Measurements from ENCODE around the gene CLSTN2. TPM values are rescaled to one million over a fixed set of nuclear protein-coding genes. Genes with fewer than 3 reads are reported as not detected.

CLSTN2 gene
- total RNA-seq, 1 donor from 2014 or later = not detected

DNA sequence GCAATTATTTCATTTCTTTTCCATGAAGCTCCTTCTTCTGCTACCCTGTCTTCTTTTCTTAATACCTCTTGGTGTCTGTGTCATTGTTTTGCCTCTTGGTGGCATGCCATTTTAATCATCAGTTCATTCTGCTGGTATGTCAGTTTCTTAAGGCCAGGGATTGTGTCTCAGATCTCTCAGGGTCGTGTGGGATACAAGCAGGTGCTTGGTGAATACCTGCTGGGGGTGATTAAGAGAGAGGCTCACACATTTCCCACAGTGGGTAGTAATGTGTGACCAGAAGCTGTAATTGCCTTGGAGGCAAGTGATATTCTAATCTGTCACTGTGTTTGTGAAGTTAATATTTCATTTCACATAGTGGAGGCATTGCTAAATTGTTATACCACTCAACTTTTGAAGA lies 381.5 kb downstream of the CLSTN2 start:
- no peaks in the 10 kb centered on the region for H3K9me3 Mint-ChIP-seq
- no peak overlapping the region for H3K4me3 Mint-ChIP-seq
- intact Hi-C loops (cut with micrococcal nuclease) = no loop called here
- no peaks in the 10 kb centered on the region for H3K36me3 Mint-ChIP-seq (ENCODE audit: low read depth)
- H3K4me1 Mint-ChIP-seq = no peaks in the 10 kb centered on the region
- H3K27ac Mint-ChIP-seq = no peak overlapping the region
- no peak for DNase-seq
- peaks cover 1% of the 10 kb centered on the region for H3K27me3 Mint-ChIP-seq

DNA sequence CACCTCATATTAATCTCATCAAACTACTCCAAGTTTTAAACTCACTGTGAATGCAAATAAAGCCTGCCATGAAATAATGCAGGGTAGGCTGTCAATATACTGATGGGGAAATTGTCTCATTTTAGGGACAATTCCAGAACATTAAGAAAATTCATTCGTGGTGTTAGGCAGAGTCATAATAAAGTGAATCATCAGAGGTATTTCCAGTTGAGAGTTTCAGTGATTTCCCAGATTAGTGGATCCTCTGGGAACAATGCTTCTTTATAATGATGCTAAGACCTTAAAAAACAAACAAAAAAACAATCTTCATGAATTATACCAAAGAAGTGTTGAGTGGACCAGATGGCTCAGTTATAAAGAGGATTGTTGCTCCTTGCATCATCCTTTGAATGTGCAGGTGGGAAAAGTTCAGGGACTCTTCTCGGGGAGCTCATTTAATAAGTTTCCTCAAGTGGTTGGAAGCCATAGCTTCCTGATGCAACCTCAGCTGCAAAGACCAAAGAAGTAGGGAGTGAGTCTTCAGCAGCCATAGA lies 381.9 kb downstream of the CLSTN2 start:
- Mint-ChIP-seq H3K27ac (no peak overlapping the region), H3K4me1 (no peaks in the 10 kb centered on the region), H3K27me3 (peaks cover 1% of the 10 kb centered on the region), H3K9me3 (no peaks in the 10 kb centered on the region), H3K4me3 (no peak overlapping the region), H3K36me3 (ENCODE audit: low read depth) (no peaks in the 10 kb centered on the region)
- DNase-seq = no peak
- intact Hi-C loops (cut with micrococcal nuclease) = no loop called here

DNA sequence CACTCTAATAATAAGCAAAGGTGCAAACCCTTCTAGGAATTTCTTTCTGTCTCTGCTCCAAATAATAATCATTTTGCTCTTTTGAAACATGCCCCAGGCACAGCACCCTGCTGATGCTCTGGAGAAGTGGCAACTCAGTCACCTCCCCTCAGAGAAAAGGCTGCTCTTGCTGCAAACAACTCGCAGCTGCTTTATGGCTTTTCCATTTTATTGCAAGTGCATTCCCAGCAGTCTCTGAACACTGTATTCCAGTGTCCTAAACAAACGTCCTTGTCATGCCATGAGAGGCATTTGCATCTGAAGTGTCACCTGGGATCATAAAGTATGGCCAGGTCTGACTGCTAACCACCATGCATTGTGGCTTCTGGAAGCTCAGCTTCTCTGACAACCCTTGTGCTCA lies 384.8 kb downstream of the CLSTN2 start:
- Mint-ChIP-seq H3K27me3 (peaks cover 1% of the 10 kb centered on the region), H3K9me3 (no peaks in the 10 kb centered on the region), H3K4me3 (no peak overlapping the region), H3K4me1 (no peaks in the 10 kb centered on the region), H3K36me3 (ENCODE audit: low read depth) (no peaks in the 10 kb centered on the region), H3K27ac (no peak overlapping the region)
- intact Hi-C loops (cut with micrococcal nuclease) = no loop called here
- DNase-seq = no peak

DNA sequence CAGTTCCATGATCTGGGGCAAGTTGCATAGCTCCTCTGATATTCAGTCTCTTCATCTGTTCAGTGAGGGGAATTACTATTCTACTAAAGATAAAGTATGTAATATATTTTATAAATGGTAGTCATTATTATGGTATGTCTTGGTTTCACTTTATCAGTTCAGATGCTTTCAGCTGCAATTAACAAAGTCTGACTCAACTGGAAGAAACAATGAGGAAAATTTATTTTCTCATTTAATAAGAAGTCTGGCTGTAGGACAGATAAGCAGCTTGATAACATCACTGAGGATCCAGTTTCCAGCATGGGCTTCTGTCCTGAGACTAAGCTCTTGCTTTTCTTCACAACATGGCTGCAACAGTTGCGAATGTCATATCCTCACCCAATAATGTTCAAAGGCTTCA lies 388.6 kb downstream of the CLSTN2 start:
- intact Hi-C loops (cut with micrococcal nuclease) = no loop called here
- no peaks in the 10 kb centered on the region for H3K36me3 Mint-ChIP-seq (ENCODE audit: low read depth)
- no peaks in the 10 kb centered on the region for H3K27me3 Mint-ChIP-seq
- H3K9me3 Mint-ChIP-seq = no peaks in the 10 kb centered on the region
- H3K4me1 Mint-ChIP-seq = no peaks in the 10 kb centered on the region
- H3K4me3 Mint-ChIP-seq = no peak overlapping the region
- DNase-seq = no peak
- no peak overlapping the region for H3K27ac Mint-ChIP-seq

DNA sequence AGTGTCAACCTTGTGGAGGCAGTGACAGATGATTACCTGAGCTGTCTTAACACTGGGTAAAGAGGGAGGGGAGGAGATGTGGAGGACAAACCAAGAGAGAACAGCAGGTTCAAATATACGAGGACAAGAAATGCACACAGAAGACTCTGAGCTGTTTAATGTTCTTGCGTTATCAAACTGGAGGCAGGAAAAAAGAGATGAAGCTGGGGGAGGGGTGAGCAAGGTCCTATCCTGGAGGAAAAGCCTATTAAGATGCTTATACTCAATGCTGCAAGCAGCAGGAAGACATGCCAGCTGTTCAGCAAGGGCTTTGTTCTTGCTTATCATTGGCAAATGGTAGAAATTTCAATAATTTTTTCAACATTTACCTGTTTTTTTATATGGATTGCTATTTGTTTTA lies 397.1 kb downstream of the CLSTN2 start:
- Mint-ChIP-seq H3K36me3 (ENCODE audit: low read depth) (no peaks in the 10 kb centered on the region), H3K9me3 (no peaks in the 10 kb centered on the region), H3K4me1 (no peaks in the 10 kb centered on the region), H3K27me3 (peaks cover 6% of the 10 kb centered on the region), H3K4me3 (no peak overlapping the region), H3K27ac (no peak overlapping the region)
- intact Hi-C loops (cut with micrococcal nuclease) = no loop called here
- no peak for DNase-seq

DNA sequence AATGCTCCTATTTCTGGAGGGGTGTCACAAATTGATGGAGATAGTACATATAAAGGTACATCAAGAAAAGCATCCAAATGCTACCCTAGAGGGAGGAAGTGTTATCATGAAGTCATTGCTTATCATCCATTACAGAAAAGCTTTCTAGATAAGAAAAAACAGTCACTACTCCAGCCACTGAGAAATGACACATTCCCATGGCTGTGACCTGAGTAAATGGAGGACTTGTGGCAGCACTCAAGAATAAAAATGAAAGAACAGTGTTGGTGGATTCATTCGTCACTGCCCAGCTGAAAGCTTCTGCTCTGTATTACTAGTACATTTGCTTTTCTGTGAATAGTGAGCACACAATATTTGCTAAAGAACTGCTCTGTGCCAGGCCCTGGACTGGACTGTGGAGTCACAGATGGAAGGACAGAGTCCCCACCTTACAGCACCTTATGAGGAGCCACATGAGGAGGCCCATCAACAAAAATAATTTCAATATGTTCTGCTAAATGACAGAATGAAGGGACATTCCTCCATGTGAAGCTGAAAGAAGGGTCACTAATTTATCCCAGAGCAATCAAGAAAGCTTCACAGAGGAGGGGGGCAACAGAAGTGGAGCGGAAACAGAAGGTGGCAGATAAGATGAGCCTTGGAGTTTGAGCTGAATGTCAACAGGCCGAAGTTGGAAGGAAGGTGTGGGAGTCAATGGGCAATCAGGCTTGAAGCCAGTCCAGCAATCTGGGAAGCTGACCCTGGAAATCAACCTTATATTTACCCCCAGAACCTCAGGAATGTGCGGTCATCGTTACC lies 399.3 kb downstream of the CLSTN2 start:
- Mint-ChIP-seq H3K9me3 (no peaks in the 10 kb centered on the region), H3K27me3 (peaks cover 6% of the 10 kb centered on the region), H3K4me1 (no peaks in the 10 kb centered on the region), H3K4me3 (no peak overlapping the region), H3K27ac (no peak overlapping the region), H3K36me3 (ENCODE audit: low read depth) (no peaks in the 10 kb centered on the region)
- no peak for DNase-seq
- intact Hi-C loops (cut with micrococcal nuclease) = no loop called here

DNA sequence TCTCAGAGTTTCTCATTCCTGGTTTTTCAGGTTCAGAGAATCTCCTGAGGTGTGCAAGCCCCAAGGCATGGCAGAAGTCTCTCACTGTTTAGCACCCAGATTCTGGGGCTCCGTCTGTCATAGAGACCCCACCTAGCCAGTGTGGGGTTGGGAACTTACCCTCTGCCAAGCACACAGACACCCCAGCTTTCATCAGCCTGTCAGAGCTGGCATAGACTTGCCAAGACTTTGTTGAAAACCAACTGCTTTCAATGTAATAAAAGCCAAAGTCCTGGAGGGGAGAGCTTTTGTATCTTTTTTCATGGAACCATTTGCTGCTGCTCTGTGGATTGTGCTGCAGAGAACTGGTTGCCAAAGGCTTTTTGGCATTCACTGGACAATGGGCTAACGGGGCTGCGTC lies 401.5 kb downstream of the CLSTN2 start:
- Mint-ChIP-seq H3K27me3 (peaks cover 6% of the 10 kb centered on the region), H3K27ac (no peak overlapping the region), H3K4me1 (no peaks in the 10 kb centered on the region)

DNA sequence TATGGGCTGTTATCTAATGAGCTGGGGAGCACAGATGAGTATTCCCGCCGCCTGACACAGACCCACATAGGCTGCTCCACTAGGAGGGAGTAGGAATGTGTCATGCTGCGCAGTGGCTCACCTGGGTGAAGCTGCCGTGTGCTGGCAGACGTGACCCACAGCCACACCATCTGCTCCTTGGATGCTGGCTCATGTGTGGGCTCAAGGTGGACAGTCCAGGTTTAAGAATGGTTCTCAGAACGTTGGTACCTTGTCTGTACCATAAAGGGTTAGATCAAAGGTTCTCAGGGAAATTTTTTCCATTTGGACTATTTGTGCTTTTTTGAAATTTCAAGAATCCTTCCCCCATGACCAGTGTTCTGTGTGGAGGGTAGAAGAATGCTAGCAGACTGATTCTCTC lies 403.9 kb downstream of the CLSTN2 start:
- no peaks in the 10 kb centered on the region for H3K4me1 Mint-ChIP-seq
- no peak overlapping the region for H3K27ac Mint-ChIP-seq
- no peak for DNase-seq
- no peaks in the 10 kb centered on the region for H3K9me3 Mint-ChIP-seq
- intact Hi-C loops (cut with micrococcal nuclease) = no loop called here
- no peak overlapping the region for H3K4me3 Mint-ChIP-seq
- no peaks in the 10 kb centered on the region for H3K27me3 Mint-ChIP-seq
- no peaks in the 10 kb centered on the region for H3K36me3 Mint-ChIP-seq (ENCODE audit: low read depth)

More for the DNA sequence above, 401.5 kb downstream of the CLSTN2 start:
- no peaks in the 10 kb centered on the region for H3K9me3 Mint-ChIP-seq
- H3K4me3 Mint-ChIP-seq = no peak overlapping the region
- DNase-seq = no peak
- H3K36me3 Mint-ChIP-seq (ENCODE audit: low read depth) = no peaks in the 10 kb centered on the region
- intact Hi-C loops (cut with micrococcal nuclease) = no loop called here

DNA sequence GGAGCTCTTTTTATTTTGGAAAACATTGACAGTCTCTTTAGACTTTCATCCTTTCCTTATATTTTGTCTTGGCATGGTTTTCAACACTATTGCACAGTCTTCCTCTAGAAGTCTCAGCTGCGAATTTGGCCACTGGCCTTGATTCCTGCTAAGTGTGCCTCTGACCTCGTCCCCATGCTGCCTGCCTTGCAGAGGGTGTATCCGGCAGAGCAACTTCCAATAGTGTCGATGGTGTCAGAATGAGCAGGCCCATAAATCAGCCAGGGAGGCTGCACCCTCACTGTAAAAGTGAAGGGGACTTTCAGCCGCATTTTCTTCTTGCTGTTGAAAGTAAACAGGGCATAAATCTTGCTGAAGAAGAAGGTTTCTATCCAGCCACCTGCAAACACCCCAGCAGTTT lies 406.2 kb downstream of the CLSTN2 start:
- H3K9me3 Mint-ChIP-seq = no peaks in the 10 kb centered on the region
- intact Hi-C loops (cut with micrococcal nuclease) = no loop called here
- H3K4me1 Mint-ChIP-seq = no peaks in the 10 kb centered on the region
- H3K4me3 Mint-ChIP-seq = no peak overlapping the region
- no peak overlapping the region for H3K27ac Mint-ChIP-seq
- H3K27me3 Mint-ChIP-seq = no peaks in the 10 kb centered on the region
- no peak for DNase-seq
- H3K36me3 Mint-ChIP-seq (ENCODE audit: low read depth) = no peaks in the 10 kb centered on the region

DNA sequence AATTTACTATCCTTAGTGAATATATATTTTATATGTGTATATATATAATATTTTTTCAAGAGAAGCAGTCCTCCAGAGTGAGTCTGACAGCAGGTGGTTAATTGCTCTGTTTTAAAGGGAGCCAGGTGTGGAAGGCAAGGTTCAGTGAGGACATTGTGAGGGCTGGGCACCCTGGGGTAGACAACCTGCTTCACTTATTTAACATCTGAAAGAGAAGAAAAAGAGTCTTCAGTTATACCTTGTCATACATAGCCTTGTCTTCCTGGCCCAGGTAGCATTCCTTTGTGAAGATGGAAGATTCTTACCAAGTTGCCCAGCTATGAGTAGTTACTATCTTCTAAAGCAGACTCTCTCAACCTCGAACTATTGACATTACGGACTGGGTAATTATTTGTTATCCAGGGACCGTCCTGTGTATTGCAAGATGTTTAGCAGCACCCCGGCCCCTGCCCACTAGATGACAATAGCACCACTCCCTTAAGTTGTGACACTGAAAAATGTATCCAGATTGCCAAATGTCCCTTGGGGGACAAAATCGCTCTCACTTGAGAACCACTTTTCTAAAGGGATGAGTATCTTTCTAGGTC lies 406.9 kb downstream of the CLSTN2 start:
- H3K4me1 Mint-ChIP-seq = no peaks in the 10 kb centered on the region

DNA sequence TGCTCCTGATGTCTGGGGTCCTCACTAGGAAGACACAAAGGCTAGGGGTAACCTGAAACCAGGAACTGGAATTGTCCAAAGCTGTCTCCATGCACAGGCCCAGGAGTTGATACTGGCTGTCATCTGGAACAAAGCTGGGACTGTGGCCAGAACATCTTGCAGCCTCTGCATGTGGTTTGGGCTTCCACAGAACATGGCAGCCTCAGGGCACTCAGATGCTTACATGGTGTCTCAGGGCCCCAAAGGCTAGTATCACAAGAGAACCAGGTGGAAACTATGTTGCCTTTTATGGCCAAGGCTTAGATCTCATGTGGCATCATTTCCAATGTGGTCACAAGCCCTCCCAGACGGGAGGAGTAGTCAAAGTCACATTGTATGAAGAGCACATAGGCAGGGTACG lies 407.7 kb downstream of the CLSTN2 start:
- intact Hi-C loops (cut with micrococcal nuclease) = no loop called here
- H3K4me3 Mint-ChIP-seq = no peak overlapping the region
- H3K27ac Mint-ChIP-seq = no peak overlapping the region
- H3K36me3 Mint-ChIP-seq (ENCODE audit: low read depth) = no peaks in the 10 kb centered on the region
- no peak for DNase-seq
- no peaks in the 10 kb centered on the region for H3K4me1 Mint-ChIP-seq
- no peaks in the 10 kb centered on the region for H3K9me3 Mint-ChIP-seq
- H3K27me3 Mint-ChIP-seq = no peaks in the 10 kb centered on the region

More for the DNA sequence above, 406.9 kb downstream of the CLSTN2 start:
- Mint-ChIP-seq H3K9me3 (no peaks in the 10 kb centered on the region), H3K27ac (no peak overlapping the region), H3K36me3 (ENCODE audit: low read depth) (no peaks in the 10 kb centered on the region), H3K27me3 (no peaks in the 10 kb centered on the region), H3K4me3 (no peak overlapping the region)
- no peak for DNase-seq
- intact Hi-C loops (cut with micrococcal nuclease) = no loop called here

DNA sequence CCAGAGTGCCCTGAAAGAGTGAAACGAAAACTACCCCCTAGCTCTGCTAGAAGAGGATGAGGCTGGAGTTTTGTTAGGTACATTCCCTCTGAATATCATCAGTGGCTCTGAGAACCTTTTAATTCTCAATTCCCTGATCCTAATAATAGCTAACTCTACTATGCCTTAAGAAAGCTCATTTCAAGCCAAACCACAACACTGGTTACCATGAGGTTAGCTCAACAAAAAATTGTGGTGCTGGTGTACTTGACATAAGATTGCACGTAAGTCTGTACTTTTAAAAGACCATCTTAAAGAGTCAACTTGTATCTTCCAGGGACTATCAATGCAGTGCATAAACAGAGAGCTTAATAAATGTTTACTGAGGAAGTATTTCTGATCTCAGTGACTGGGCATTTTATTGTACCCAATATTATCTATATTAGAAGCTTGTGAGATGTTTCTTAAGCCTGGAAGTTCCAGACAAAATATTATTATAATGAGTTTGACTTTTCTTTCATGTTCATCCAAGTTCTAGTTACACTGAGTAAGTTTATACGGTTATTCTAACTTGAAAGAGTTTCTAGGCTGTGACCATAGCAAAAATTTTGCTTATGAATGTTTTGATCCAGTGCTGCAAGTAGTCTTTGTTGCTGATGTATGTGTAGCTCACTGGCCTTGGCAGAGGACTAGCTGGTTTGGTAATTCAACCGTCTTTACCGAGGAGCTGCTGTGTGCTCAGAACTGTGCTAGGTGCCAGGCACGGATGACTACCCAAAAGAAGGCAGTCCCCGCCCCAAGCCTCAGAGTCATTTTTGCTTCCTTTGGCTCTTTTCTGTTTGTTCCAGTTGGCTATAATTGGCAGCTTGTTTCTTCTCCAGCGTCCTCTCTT lies 408.5 kb downstream of the CLSTN2 start:
- H3K9me3 Mint-ChIP-seq = no peaks in the 10 kb centered on the region
- intact Hi-C loops (cut with micrococcal nuclease) = no loop called here
- H3K4me1 Mint-ChIP-seq = no peaks in the 10 kb centered on the region
- no peaks in the 10 kb centered on the region for H3K27me3 Mint-ChIP-seq
- H3K27ac Mint-ChIP-seq = no peak overlapping the region
- DNase-seq = no peak
- H3K4me3 Mint-ChIP-seq = no peak overlapping the region
- H3K36me3 Mint-ChIP-seq (ENCODE audit: low read depth) = no peaks in the 10 kb centered on the region

DNA sequence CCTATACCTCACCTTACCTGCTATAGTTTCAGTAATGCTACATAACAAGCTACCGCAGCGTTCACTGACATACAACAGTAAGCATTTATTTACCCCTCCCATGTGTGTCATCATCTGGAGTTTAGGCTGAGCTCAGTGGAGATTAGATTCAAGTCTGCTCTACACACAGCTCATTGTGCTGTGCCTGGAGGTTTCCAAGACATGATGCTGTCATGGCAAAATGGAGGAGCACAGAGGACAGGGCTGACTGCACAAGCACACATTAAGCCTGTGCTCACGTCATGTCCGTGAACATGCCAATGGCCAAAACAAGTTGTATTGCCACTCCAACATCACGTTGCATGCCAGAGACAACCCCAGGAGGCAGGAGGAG lies 409.1 kb downstream of the CLSTN2 start:
- no peaks in the 10 kb centered on the region for H3K9me3 Mint-ChIP-seq
- intact Hi-C loops (cut with micrococcal nuclease) = no loop called here
- no peak for DNase-seq

DNA sequence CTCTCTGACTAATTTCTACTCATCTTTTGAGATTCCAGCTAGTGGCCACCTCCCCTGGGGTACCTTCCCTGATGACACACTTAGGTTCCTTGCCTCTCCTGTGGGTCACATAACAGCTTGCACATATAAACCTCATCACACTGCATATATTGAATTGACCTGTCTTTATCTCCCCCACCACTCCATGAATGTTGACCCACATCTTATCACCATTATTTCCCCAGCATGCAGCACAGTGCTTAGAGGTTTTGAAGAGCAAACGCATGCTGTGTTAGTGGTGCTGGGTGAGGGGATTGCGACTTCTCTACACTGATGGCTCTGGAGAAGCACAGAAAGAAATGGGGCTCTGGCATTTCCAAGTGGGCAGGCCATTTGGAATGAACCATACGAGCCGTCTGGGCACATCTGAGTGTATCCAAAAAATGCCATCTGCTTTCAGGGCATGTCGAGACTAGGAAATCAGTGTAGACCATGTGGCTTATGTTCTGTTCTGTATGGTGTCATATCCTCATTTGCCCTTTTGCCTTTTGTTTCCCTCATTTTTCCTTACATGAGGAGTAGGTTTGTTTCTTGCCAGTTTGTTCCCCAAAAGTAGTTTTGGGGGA lies 409.7 kb downstream of the CLSTN2 start:
- Mint-ChIP-seq H3K4me3 (no peak overlapping the region), H3K27ac (no peak overlapping the region), H3K4me1 (no peaks in the 10 kb centered on the region), H3K9me3 (peaks cover 6% of the 10 kb centered on the region), H3K27me3 (no peaks in the 10 kb centered on the region), H3K36me3 (ENCODE audit: low read depth) (no peaks in the 10 kb centered on the region)
- DNase-seq = no peak
- intact Hi-C loops (cut with micrococcal nuclease) = no loop called here

More for the DNA sequence above, 409.1 kb downstream of the CLSTN2 start:
- Mint-ChIP-seq H3K27me3 (no peaks in the 10 kb centered on the region), H3K4me3 (no peak overlapping the region), H3K27ac (no peak overlapping the region), H3K4me1 (no peaks in the 10 kb centered on the region), H3K36me3 (ENCODE audit: low read depth) (no peaks in the 10 kb centered on the region)
